Effector CD4-positive, alpha-beta T cell (primary cell): Measurements from ENCODE around the gene IP6K3.

Experiments
- DNase-seq: peaks from one replicate; pipeline ENCODE4 v3.0.0-alpha.2; 2020

IP6K3 gene

GRCh38 chr6:33738879-33739278 is 7.8 kb downstream of the IP6K3 start:
- no peak for DNase-seq

GRCh38 chr6:33738153-33738552 is 8.6 kb downstream of the IP6K3 start:
- no peak for DNase-seq

- no peak for DNase-seq
Observed at GRCh38 chr6:33737267-33738026, 9.3 kb downstream of the IP6K3 start.

GRCh38 chr6:33735216-33735615 is 11.5 kb downstream of the IP6K3 start:
- DNase-seq: no peak

- no peak for DNase-seq
Observed at GRCh38 chr6:33733709-33734007, 13.0 kb downstream of the IP6K3 start.

- no peak for DNase-seq
Observed at GRCh38 chr6:33732817-33733708, 13.6 kb downstream of the IP6K3 start.

GRCh38 chr6:33732385-33732784 is 14.3 kb downstream of the IP6K3 start:
- no peak for DNase-seq

GRCh38 chr6:33731751-33732282 is 14.9 kb downstream of the IP6K3 start:
- DNase-seq: no peak

GRCh38 chr6:33731035-33731434 is 15.7 kb downstream of the IP6K3 start:
- no peak for DNase-seq

GRCh38 chr6:33730611-33731010 is 16.1 kb downstream of the IP6K3 start:
- no peak for DNase-seq

- no peak for DNase-seq
Observed at GRCh38 chr6:33729059-33729458, 17.6 kb downstream of the IP6K3 start.

GRCh38 chr6:33728438-33728837 is 18.3 kb downstream of the IP6K3 start:
- DNase-seq: no peak

- DNase-seq: no peak
Observed at GRCh38 chr6:33727932-33728331, 18.8 kb downstream of the IP6K3 start.

GRCh38 chr6:33727126-33727525 is 19.6 kb downstream of the IP6K3 start:
- DNase-seq: no peak

GRCh38 chr6:33726696-33727095 is 20.0 kb downstream of the IP6K3 start:
- no peak for DNase-seq

GRCh38 chr6:33725891-33726673 is 20.6 kb downstream of the IP6K3 start:
- DNase-seq: no peak

GRCh38 chr6:33725222-33725621 is 21.5 kb downstream of the IP6K3 start:
- DNase-seq: no peak

- no peak for DNase-seq
Observed at GRCh38 chr6:33724102-33725023, 22.3 kb downstream of the IP6K3 start.

- DNase-seq: no peak
Observed at GRCh38 chr6:33723371-33724085, 23.2 kb downstream of the IP6K3 start.

GRCh38 chr6:33722103-33722623 is 24.5 kb downstream of the IP6K3 start:
- DNase-seq: no peak

- DNase-seq: no peak
Observed at GRCh38 chr6:33721508-33721907, 25.2 kb downstream of the IP6K3 start.
